ENCODE results near the gene GXYLT2. TPM values are rescaled to one million over a fixed set of nuclear protein-coding genes. Genes with fewer than 3 reads are reported as not detected.

Gene GXYLT2
- total and polyA plus RNA-seq, 2 of the 13 experiments (the other 11 are each of a cell fraction or from before 2014, with no cell fraction given), result 4.3 to 6.9 TPM

DNA sequence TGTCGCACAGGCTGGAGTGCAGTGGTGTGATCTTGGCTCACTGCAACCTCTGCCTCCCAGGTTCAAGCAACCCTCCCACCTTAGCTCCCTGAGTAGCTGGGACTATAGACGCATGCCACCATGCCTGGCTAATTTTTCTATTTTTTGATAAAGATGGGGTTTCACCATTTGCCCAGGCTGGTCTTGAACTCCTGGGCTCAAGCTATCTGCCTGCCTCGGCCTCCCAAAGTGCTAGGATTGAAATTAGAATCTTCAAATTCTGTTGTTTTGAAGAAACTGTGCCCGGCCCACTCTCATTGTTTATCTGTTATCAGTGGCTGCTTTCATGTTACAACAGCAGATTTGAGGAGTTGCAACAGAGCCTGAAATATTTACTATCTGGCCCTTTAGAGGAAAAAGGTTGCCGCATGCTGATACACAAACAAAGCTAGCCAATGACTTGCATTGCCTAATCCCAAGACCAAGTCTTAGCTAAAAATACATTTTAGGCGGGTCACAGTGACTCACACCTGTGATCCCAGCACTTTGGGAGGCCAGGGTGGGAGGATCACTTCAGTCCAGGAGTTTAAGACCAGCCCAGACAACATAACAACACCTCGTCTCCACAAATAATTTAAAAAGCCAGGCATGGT, 65.6 kb downstream of the GXYLT2 start (continued):
- TF ChIP-seq HNRNPH1 (optimal IDR thresholded peaks at IDR 0.05; ENCODE audit: low read depth, low read length) (no peak), ZMYM3 (CRISPR knock-in tag; IDR thresholded peaks at IDR 0.05) (peak; percentile 88), NR2F6 (IDR thresholded peaks at IDR 0.05) (peak; percentile 80), NR2F6 (CRISPR knock-in tag; IDR thresholded peaks at IDR 0.05) (peak; percentile 84), BRCA1 (CRISPR knock-in tag; IDR thresholded peaks at IDR 0.05) (no peak), DPF2 (CRISPR knock-in tag; IDR thresholded peaks at IDR 0.05; ENCODE audit: borderline replicate concordance, low read depth) (peak; percentile 73), ZNF451 (CRISPR knock-in tag; IDR thresholded peaks at IDR 0.05) (no peak), ATF7-NPFF (CRISPR knock-in tag; IDR thresholded peaks at IDR 0.05; ENCODE audit: low read depth) (0 out of 2 replicates have a peak, but pooled peaks have one; percentile 42), PITX1 (CRISPR knock-in tag; IDR thresholded peaks at IDR 0.05) (peak; percentile 97), ZNF292 (CRISPR knock-in tag; IDR thresholded peaks at IDR 0.05; ENCODE audit: borderline replicate concordance, low read depth) (no peak)
- TF ChIP-seq, protein P1, sequence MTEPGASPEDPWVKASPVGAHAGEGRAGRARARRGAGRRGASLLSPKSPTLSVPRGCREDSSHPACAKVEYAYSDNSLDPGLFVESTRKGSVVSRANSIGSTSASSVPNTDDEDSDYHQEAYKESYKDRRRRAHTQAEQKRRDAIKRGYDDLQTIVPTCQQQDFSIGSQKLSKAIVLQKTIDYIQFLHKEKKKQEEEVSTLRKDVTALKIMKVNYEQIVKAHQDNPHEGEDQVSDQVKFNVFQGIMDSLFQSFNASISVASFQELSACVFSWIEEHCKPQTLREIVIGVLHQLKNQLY (CRISPR knock-in tag; IDR thresholded peaks at IDR 0.05), result peak; percentile 38
- TF ChIP-seq, protein P2, sequence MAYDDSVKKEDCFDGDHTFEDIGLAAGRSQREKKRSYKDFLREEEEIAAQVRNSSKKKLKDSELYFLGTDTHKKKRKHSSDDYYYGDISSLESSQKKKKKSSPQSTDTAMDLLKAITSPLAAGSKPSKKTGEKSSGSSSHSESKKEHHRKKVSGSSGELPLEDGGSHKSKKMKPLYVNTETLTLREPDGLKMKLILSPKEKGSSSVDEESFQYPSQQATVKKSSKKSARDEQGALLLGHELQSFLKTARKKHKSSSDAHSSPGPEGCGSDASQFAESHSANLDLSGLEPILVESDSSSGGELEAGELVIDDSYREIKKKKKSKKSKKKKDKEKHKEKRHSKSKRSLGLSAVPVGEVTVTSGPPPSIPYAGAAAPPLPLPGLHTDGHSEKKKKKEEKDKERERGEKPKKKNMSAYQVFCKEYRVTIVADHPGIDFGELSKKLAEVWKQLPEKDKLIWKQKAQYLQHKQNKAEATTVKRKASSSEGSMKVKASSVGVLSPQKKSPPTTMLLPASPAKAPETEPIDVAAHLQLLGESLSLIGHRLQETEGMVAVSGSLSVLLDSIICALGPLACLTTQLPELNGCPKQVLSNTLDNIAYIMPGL (CRISPR knock-in tag; IDR thresholded peaks at IDR 0.05; ENCODE audit: borderline replicate concordance in 1 of 2, low read depth in 1 of 2), result no peak
- TF ChIP-seq, protein P3, sequence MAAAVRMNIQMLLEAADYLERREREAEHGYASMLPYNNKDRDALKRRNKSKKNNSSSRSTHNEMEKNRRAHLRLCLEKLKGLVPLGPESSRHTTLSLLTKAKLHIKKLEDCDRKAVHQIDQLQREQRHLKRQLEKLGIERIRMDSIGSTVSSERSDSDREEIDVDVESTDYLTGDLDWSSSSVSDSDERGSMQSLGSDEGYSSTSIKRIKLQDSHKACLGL (CRISPR knock-in tag; IDR thresholded peaks at IDR 0.05), result no peak
- TF ChIP-seq, protein P4, sequence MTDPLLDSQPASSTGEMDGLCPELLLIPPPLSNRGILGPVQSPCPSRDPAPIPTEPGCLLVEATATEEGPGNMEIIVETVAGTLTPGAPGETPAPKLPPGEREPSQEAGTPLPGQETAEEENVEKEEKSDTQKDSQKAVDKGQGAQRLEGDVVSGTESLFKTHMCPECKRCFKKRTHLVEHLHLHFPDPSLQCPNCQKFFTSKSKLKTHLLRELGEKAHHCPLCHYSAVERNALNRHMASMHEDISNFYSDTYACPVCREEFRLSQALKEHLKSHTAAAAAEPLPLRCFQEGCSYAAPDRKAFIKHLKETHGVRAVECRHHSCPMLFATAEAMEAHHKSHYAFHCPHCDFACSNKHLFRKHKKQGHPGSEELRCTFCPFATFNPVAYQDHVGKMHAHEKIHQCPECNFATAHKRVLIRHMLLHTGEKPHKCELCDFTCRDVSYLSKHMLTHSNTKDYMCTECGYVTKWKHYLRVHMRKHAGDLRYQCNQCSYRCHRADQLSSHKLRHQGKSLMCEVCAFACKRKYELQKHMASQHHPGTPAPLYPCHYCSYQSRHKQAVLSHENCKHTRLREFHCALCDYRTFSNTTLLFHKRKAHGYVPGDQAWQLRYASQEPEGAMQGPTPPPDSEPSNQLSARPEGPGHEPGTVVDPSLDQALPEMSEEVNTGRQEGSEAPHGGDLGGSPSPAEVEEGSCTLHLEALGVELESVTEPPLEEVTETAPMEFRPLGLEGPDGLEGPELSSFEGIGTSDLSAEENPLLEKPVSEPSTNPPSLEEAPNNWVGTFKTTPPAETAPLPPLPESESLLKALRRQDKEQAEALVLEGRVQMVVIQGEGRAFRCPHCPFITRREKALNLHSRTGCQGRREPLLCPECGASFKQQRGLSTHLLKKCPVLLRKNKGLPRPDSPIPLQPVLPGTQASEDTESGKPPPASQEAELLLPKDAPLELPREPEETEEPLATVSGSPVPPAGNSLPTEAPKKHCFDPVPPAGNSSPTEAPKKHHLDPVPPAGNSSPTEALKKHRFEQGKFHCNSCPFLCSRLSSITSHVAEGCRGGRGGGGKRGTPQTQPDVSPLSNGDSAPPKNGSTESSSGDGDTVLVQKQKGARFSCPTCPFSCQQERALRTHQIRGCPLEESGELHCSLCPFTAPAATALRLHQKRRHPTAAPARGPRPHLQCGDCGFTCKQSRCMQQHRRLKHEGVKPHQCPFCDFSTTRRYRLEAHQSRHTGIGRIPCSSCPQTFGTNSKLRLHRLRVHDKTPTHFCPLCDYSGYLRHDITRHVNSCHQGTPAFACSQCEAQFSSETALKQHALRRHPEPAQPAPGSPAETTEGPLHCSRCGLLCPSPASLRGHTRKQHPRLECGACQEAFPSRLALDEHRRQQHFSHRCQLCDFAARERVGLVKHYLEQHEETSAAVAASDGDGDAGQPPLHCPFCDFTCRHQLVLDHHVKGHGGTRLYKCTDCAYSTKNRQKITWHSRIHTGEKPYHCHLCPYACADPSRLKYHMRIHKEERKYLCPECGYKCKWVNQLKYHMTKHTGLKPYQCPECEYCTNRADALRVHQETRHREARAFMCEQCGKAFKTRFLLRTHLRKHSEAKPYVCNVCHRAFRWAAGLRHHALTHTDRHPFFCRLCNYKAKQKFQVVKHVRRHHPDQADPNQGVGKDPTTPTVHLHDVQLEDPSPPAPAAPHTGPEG (CRISPR knock-in tag; IDR thresholded peaks at IDR 0.05), result peak; percentile 61; the same call in 1 of the 2 replicates
- TF ChIP-seq, protein P5, sequence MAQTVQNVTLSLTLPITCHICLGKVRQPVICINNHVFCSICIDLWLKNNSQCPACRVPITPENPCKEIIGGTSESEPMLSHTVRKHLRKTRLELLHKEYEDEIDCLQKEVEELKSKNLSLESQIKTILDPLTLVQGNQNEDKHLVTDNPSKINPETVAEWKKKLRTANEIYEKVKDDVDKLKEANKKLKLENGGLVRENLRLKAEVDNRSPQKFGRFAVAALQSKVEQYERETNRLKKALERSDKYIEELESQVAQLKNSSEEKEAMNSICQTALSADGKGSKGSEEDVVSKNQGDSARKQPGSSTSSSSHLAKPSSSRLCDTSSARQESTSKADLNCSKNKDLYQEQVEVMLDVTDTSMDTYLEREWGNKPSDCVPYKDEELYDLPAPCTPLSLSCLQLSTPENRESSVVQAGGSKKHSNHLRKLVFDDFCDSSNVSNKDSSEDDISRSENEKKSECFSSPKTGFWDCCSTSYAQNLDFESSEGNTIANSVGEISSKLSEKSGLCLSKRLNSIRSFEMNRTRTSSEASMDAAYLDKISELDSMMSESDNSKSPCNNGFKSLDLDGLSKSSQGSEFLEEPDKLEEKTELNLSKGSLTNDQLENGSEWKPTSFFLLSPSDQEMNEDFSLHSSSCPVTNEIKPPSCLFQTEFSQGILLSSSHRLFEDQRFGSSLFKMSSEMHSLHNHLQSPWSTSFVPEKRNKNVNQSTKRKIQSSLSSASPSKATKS (CRISPR knock-in tag; IDR thresholded peaks at IDR 0.05), result no peak

Data from HepG2 (cell line).